T1000 (cell line): Measurements from ENCODE around the gene CLCF1.
"Not testable (repeated sequence)": the region's sequence is repeated elsewhere in the genome, so short reads cannot be mapped to it uniquely, and the experiment has no call there.

Source experiments
- DNase-seq: peaks from one replicate; lab custom pipeline; 2025; ENCODE audit warnings: mixed read lengths; lab: John Stamatoyannopoulos, UW

Gene CLCF1

GRCh38 chr11:67408437-67409200, 35.2 kb upstream of the CLCF1 start:
- no peak for DNase-seq

- no peak for DNase-seq
Observed at GRCh38 chr11:67407688-67408163, 34.3 kb upstream of the CLCF1 start.

- no peak for DNase-seq
Observed at GRCh38 chr11:67406969-67407687, 33.7 kb upstream of the CLCF1 start.

- DNase-seq: no peak
Observed at GRCh38 chr11:67406420-67406968, 33.1 kb upstream of the CLCF1 start.

GRCh38 chr11:67405688-67406339, 32.4 kb upstream of the CLCF1 start:
- no peak for DNase-seq

GRCh38 chr11:67405196-67405567, 31.8 kb upstream of the CLCF1 start:
- no peak for DNase-seq

- DNase-seq: no peak
Observed at GRCh38 chr11:67404515-67405195, 31.3 kb upstream of the CLCF1 start.

- DNase-seq: not testable (repeated sequence)
Observed at GRCh38 chr11:67403085-67403484, 29.7 kb upstream of the CLCF1 start.

- not testable (repeated sequence) for DNase-seq
Observed at GRCh38 chr11:67402192-67402839, 28.9 kb upstream of the CLCF1 start.

- peak; percentile 90 for DNase-seq
Observed at GRCh38 chr11:67401495-67402191, 28.2 kb upstream of the CLCF1 start, which contains the start of gene PPP1CA. TSS of gene PPP1CA (minus strand) at chr11:67401858. CDS start at chr11:67401782, 76 bp downstream.

- no peak for DNase-seq
Observed at GRCh38 chr11:67400942-67401494, 27.6 kb upstream of the CLCF1 start.

- no peak for DNase-seq
Observed at GRCh38 chr11:67400251-67400941, 27.0 kb upstream of the CLCF1 start.

GRCh38 chr11:67398661-67399563, 25.5 kb upstream of the CLCF1 start:
- DNase-seq: no peak

- no peak for DNase-seq
Observed at GRCh38 chr11:67397986-67398660, 24.7 kb upstream of the CLCF1 start.

GRCh38 chr11:67397536-67397935, 24.1 kb upstream of the CLCF1 start:
- no peak for DNase-seq

- no peak for DNase-seq
Observed at GRCh38 chr11:67396587-67397389, 23.4 kb upstream of the CLCF1 start.

GRCh38 chr11:67396259-67396581, 22.8 kb upstream of the CLCF1 start:
- no peak for DNase-seq
